D341Med (cell line): ENCODE results near the gene LOXHD1.

ENCODE experiments used
- DNase-seq: peaks from one replicate; pipeline ENCODE4 v3.0.0; 2012; ENCODE audit warnings: low spot score

LOXHD1 gene

GRCh38 chr18:46672062-46672970, 15.3 kb upstream of the LOXHD1 start:
- no peak for DNase-seq

- DNase-seq: no peak
Observed at GRCh38 chr18:46668694-46669093, 11.7 kb upstream of the LOXHD1 start.

GRCh38 chr18:46668135-46668534, 11.1 kb upstream of the LOXHD1 start:
- DNase-seq: no peak

- no peak for DNase-seq
Observed at GRCh38 chr18:46663539-46663938, 6.5 kb upstream of the LOXHD1 start.

- peak; percentile 58 for DNase-seq
Observed at GRCh38 chr18:46660957-46661749, 4.1 kb upstream of the LOXHD1 start.

- no peak for DNase-seq
Observed at GRCh38 chr18:46659484-46659883, 2.5 kb upstream of the LOXHD1 start.

- no peak for DNase-seq
Observed at GRCh38 chr18:46656326-46657114, 500 bp downstream of the LOXHD1 start.

GRCh38 chr18:46652372-46652771, 4.6 kb downstream of the LOXHD1 start:
- DNase-seq: no peak

GRCh38 chr18:46650681-46651080, 6.3 kb downstream of the LOXHD1 start:
- no peak for DNase-seq

- DNase-seq: no peak
Observed at GRCh38 chr18:46649071-46649862, 7.8 kb downstream of the LOXHD1 start.

GRCh38 chr18:46646468-46646867, 10.6 kb downstream of the LOXHD1 start:
- no peak for DNase-seq

GRCh38 chr18:46642561-46642960, 14.5 kb downstream of the LOXHD1 start:
- no peak for DNase-seq

- DNase-seq: no peak
Observed at GRCh38 chr18:46641917-46642316, 15.1 kb downstream of the LOXHD1 start.

GRCh38 chr18:46639386-46639785, 17.6 kb downstream of the LOXHD1 start:
- no peak for DNase-seq

GRCh38 chr18:46636040-46636630, 20.9 kb downstream of the LOXHD1 start:
- DNase-seq: no peak

- no peak for DNase-seq
Observed at GRCh38 chr18:46632401-46633071, 24.5 kb downstream of the LOXHD1 start.

- DNase-seq: no peak
Observed at GRCh38 chr18:46630991-46631390, 26.0 kb downstream of the LOXHD1 start.

GRCh38 chr18:46630160-46630559, 26.9 kb downstream of the LOXHD1 start:
- no peak for DNase-seq

- DNase-seq: peak; percentile 39
Observed at GRCh38 chr18:46629361-46629760, 27.7 kb downstream of the LOXHD1 start.

- DNase-seq: no peak
Observed at GRCh38 chr18:46628206-46628605, 28.8 kb downstream of the LOXHD1 start.
